GM12891 (cell line): ENCODE data around the gene MED13L.

Source experiments
- DNase-seq: peaks from one replicate; pipeline ENCODE4 v3.0.0; 2011; ENCODE audit warnings: low spot score; ENCODE audit not compliant: insufficient read length
- FAIRE-seq: peaks from 2 replicates; lab custom pipeline; 2011; peaks lifted over from hg19 to GRCh38; lab: Jason Lieb, UNC
- PAX5 ChIP-seq: IDR thresholded peaks from 2 replicates; pipeline ENCODE4 v1.6.1; 2011; ENCODE audit warnings: low read length, moderate library complexity, mild to moderate bottlenecking; ENCODE audit not compliant: insufficient read depth, severe bottlenecking
- POLR2A ChIP-seq: IDR thresholded peaks from 2 replicates; pipeline ENCODE4 v1.6.1; 2011; ENCODE audit warnings: low read depth, low read length, control low read depth
- POLR2AphosphoS5 ChIP-seq: IDR thresholded peaks from 2 replicates; pipeline ENCODE4 v1.6.1; 2011; ENCODE audit warnings: low read depth, low read length, control low read depth
- POU2F2 ChIP-seq: IDR thresholded peaks from 2 replicates; pipeline ENCODE4 v1.6.1; 2011; ENCODE audit warnings: low read depth, mild to moderate bottlenecking, control low read depth, low read length, moderate library complexity
- SPI1 ChIP-seq: IDR thresholded peaks from 2 replicates; pipeline ENCODE4 v1.6.1; 2011; ENCODE audit warnings: low read depth, low read length, control low read depth
- TAF1 ChIP-seq: IDR thresholded peaks from 2 replicates; pipeline ENCODE4 v1.6.1; 2011; ENCODE audit warnings: low read depth, low read length, control low read depth

Gene MED13L

DNA sequence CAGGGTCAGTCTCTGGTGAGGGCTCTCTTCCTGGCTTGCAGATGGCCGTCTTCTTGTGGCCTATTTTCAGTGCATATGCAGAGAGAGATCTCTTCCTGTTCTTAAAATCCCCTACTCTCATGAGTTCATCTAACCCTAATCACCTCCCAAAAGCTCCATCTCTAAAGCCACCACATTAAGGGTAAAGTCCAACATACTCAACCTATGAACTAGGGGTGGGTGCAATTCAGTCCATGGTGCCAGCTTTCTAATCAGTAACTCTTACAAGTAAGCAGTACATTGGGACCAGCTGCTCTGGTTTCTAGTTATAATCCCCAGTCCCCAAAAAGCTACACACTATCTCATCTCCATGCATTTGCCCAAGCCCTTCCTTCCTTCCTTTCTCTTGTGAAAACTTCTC lies 365.1 kb downstream of the MED13L start:
- DNase-seq (no peak), FAIRE-seq (no peak)
- TF ChIP-seq POLR2AphosphoS5 (no peak), TAF1 (no peak), POLR2A (no peak), POU2F2 (no peak), SPI1 (no peak), PAX5 (no peak)

DNA sequence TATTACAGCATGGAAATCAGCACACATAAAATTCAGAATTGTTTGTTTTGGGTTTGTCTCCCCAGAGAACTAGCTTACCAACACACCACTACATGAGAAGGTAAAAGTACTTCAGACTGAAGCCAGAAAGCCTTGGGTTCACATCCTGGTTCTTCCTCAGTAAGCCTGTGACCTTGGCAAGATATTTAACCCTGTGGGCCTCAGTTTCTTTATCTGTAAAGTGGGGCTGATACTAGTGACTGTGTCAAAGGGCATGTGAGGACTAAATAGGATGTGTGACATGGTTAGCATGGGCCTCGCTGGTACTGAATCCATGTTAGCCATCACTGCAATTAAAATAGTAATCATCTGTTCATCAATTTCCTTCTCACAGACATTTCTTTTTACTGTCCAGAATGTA lies 366.1 kb downstream of the MED13L start:
- TF ChIP-seq SPI1 (no peak), TAF1 (no peak), POLR2AphosphoS5 (no peak), POLR2A (no peak), PAX5 (no peak), POU2F2 (no peak)
- DNase-seq (no peak), FAIRE-seq (no peak)

DNA sequence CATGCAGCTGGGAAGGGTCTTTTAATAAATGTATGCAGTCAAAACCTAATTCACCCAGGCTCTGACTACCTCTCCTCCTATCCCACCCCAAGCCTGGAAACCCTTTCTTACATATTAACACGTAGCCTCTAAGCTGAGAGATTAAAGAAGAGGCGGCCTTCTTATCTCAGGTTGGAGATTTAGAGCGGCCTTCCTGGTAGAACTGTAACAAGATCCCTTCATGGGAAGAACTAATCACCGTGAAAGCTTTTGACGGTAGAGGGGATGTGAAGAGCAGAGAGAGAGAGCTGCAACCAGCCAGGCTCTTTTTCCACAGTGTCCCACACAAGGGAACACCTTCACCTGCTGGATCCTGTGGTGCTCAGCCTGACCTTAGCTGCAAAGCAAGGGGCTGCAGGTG lies 367.4 kb downstream of the MED13L start:
- TF ChIP-seq POLR2A (no peak), SPI1 (no peak), PAX5 (no peak), POLR2AphosphoS5 (no peak), POU2F2 (no peak), TAF1 (no peak)
- FAIRE-seq: no peak
- no peak for DNase-seq
